Erythroblast (primary cell): ENCODE results near the gene MAP3K19.

Experiments used
- GATA1 ChIP-seq: IDR thresholded peaks from 2 replicates; pipeline ENCODE4 v1.6.1; 2011; ENCODE audit warnings: low read depth, mild to moderate bottlenecking, control low read depth, low read length, moderate library complexity
- POLR2A ChIP-seq: IDR thresholded peaks from 2 replicates; pipeline ENCODE4 v1.6.1; 2011; ENCODE audit warnings: mild to moderate bottlenecking, low read length

- no peak for TF ChIP-seq POLR2A
- no peak for TF ChIP-seq GATA1
Observed at GRCh38 chr2:134976074-134976702, 71.1 kb downstream of the MAP3K19 start.
